NCI-H1092 treated with DMSO at 0.1 percent for 48 hours (cell line): ENCODE data around the gene DEPDC4.

ENCODE experiments used
- DNase-seq: peaks from one replicate; lab custom pipeline; 2025; lab: John Stamatoyannopoulos, UW

Gene DEPDC4

DNA sequence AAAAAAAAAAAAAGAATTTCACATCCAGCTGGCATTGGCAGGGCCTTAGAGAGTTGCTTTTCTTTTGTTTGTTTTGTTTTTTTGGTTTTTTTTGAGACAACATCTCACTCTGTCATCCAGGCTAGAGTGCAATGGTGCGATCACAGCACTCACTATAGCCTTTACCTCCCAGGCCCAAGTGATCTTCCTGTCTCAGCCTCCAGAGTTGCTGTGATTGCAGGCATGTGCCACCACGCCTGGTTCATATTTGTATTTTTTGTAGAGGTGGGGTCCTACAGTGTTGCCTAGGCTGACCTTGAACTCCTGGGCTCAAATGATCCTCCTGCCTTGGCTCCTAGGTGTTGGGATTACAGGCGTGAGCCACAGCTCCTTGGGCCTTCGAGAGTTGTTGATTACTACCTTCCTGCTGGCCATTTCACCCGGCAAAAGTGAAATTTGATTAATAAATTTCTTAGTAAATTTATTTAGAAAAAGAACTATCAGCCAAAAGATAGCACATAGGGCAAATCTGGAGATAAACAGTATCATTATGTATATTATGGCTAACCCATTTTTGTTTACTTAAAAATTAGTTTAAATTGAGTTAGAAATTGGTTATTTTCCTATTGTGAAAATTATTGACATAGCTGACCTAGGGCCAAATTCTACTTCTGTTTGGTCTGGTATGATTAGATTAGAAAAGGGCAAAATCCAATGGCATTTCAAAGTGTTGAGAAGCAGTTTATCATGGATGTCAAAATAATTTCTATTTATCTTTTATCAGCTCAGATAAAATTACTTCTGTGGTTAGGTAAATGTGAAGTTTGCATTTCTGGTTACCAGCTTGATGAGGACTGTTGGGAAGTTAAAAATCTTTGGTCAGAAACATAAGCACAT is 53.6 kb downstream of the DEPDC4 start:
- DNase-seq = no peak

- no peak for DNase-seq
Measured at GRCh38 chr12:100211698-100212097, 55.2 kb downstream of the DEPDC4 start.

- no peak for DNase-seq
Measured at GRCh38 chr12:100208834-100209233, 58.0 kb downstream of the DEPDC4 start.

- no peak for DNase-seq
Measured at GRCh38 chr12:100207311-100207710, 59.6 kb downstream of the DEPDC4 start.

- DNase-seq = no peak
Measured at GRCh38 chr12:100201604-100202423, 65.1 kb downstream of the DEPDC4 start.

- DNase-seq = peak; percentile 94
Measured at GRCh38 chr12:100200463-100201181, 66.3 kb downstream of the DEPDC4 start, which contains the start of gene ACTR6. TSS of gene ACTR6 (plus strand) at chr12:100200815. CDS start at chr12:100200852, 37 bp downstream.

DNA sequence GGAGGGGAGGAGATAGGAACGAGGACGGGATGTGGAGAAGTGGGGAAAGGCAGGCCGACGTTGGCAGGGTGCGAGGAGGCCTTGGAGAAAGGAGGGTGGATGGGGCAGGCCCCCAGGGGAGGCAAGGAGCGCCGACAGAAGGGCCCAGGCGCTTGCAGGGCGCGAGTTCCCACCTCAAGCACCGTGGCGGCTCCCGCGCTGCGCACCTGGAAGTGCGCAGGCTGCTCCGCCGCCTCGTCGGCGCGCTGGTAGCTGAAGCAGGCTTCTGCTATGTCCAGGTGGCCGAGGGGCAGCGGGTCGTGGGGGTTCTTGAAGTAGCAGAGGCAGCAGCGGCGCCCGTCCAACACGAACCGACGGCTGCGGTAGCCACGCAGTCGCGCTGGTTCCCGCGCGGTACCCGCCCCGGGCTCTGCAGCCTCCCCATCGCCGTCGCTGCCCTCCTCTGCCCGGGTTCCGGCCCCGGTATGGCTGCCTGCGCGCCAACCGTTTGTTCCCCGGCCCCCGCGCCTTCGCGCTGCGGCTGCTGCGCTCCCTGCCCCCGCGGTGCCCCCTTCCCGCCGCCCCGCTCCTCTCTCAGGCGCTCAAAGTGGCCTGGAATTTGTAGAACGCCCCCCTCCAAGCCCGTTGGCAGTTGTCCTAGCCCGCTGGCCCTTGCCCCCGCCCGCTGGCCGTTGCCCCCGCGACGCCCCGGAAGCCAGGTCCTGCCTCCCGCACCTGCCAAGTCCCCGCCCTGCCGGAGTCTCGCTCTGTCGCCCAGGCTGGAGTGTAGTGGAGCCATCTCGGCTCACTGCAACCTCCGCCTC is 67.3 kb downstream of the DEPDC4 start:
- peak; percentile 54 for DNase-seq

- DNase-seq = no peak
Measured at GRCh38 chr12:100199023-100199346, 67.9 kb downstream of the DEPDC4 start.

GRCh38 chr12:100197486-100197885 is 69.4 kb downstream of the DEPDC4 start:
- no peak for DNase-seq

- DNase-seq = no peak
Measured at GRCh38 chr12:100193085-100193484, 73.8 kb downstream of the DEPDC4 start.
